HepG2 (cell line): ENCODE measurements around the gene SDR42E2. TPM values are rescaled to one million over a fixed set of nuclear protein-coding genes. Genes with fewer than 3 reads are reported as not detected.

Source experiments
- MAZ ChIP-seq, 2 experiments: sonication (generic) in 1 of 2; formaldehyde crosslinking in 1 of 2; IDR thresholded peaks; 2 replicates each; pipeline versions ENCODE4 v1.5.0 to v1.6.1; 2012 to 2020; ENCODE audit warnings: low read depth in 2 of 2, mild to moderate bottlenecking in 2 of 2, borderline replicate concordance in 1 of 2, improper control_type of control experiment in 1 of 2, low read length in 1 of 2, missing genetic modification reagents in 1 of 2, moderate library complexity in 1 of 2
- ZSCAN20 ChIP-seq: sonication (generic); formaldehyde crosslinking; IDR thresholded peaks from 2 replicates; pipeline ENCODE4 v1.4.0; 2020; ENCODE audit warnings: missing genetic modification reagents, mild to moderate bottlenecking, borderline replicate concordance
- polyA plus RNA-seq, 8 experiments: library from polyadenylated mRNA; depleted of rRNA in 3 of 8; stranded (reverse) in 7 of 8; unstranded in 1 of 8; fragments of >200 nt; fragmentation: Illumina TruSeq in 4 of 8; extraction: Trizol in 4 of 8; gene quantifications; 2 replicates each; pipeline versions ENCODE4 v1.2.1 to v1.2.3, GENCODE V29; 2011 to 2016; ENCODE audit warnings: low read depth in 4 of 8, missing spikeins in 1 of 8, mixed read lengths in 1 of 8; ENCODE audit not compliant: insufficient read depth in 1 of 8
- total RNA-seq, 5 experiments: library from RNA; depleted of rRNA; stranded (reverse); fragments of >200 nt; fragmentation: Illumina TruSeq; extraction: Trizol; gene quantifications; 2 replicates each; pipeline ENCODE4 v1.2.3, GENCODE V29; 2016; ENCODE audit warnings: low read depth in 1 of 5
- TF ChIP-seq, protein P1 (sequence below): sonication (generic); formaldehyde crosslinking; IDR thresholded peaks from 2 replicates; pipeline ENCODE4 v1.4.0; 2020; ENCODE audit warnings: missing genetic modification reagents
- TF ChIP-seq, protein P2 (sequence below): IDR thresholded peaks from 2 replicates; pipeline ENCODE4 v1.6.1; 2016; ENCODE audit warnings: low read depth, borderline replicate concordance
- TF ChIP-seq, protein P3 (sequence below): sonication (generic); formaldehyde crosslinking; IDR thresholded peaks from 2 replicates; pipeline ENCODE4 v1.9.0; 2021; ENCODE audit warnings: missing genetic modification reagents, mild to moderate bottlenecking, borderline replicate concordance
- TF ChIP-seq, protein P4 (sequence below): sonication (generic); formaldehyde crosslinking; IDR thresholded peaks from 2 replicates; pipeline ENCODE4 v1.5.0; 2020; ENCODE audit warnings: missing genetic modification reagents, mild to moderate bottlenecking, borderline replicate concordance
- TF ChIP-seq, protein P5 (sequence below): sonication (generic); formaldehyde crosslinking; IDR thresholded peaks from 2 replicates; pipeline ENCODE4 v1.4.0; 2020; ENCODE audit warnings: missing genetic modification reagents; ENCODE audit errors: not compliant biosample characterization
- TF ChIP-seq, protein P6 (sequence below): sonication (generic); formaldehyde crosslinking; IDR thresholded peaks from one replicate; pipeline ENCODE4 v1.5.1; 2020; ENCODE audit warnings: mild to moderate bottlenecking, missing genetic modification reagents; ENCODE audit errors: not compliant biosample characterization

SDR42E2 gene
- total and polyA plus RNA-seq, 2 of the 13 experiments (the other 11 are each of a cell fraction or from before 2014, with no cell fraction given): 0.05 to 0.11 TPM

DNA sequence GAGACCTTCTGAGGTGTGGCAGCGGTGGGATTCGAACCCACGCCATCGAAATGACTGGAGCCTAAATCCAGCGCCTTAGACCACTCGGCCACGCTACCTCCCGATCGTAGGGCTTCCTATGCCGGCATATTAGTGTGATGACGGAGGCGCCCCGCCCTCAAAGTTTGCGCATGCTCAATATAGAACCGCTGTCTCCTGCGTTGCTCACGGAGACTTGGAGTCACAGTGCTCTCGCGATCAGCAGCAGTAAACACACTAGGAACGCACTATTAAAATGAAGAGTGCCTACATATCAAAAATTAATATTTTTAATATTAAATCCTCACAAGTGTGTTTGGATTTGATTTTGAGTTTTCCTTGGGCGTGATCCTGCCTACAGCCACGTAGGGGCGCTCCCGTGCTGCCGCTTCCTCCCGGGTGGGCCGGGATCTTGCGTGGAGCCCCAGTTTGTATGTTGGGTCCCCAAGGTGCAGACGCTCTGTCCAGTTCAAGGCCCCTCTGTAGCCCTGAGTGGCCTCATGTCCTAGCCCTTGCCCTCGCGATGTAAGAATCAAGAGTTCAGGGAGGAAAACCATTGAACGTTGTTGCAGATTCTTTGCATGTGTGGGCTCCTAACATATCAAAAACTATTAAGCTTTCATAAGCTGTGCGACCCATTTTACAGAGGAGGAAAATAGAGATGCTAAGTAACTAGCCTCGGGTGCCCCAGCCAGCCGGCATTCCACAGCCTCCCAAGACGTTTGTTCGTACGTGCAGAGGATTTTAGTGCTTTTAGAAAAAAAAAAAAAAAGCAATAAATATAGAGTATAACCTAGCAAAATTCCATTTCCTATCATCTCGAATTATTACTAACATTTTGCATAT is 33.6 kb downstream of the SDR42E2 start (continued):
- TF ChIP-seq, protein P1, sequence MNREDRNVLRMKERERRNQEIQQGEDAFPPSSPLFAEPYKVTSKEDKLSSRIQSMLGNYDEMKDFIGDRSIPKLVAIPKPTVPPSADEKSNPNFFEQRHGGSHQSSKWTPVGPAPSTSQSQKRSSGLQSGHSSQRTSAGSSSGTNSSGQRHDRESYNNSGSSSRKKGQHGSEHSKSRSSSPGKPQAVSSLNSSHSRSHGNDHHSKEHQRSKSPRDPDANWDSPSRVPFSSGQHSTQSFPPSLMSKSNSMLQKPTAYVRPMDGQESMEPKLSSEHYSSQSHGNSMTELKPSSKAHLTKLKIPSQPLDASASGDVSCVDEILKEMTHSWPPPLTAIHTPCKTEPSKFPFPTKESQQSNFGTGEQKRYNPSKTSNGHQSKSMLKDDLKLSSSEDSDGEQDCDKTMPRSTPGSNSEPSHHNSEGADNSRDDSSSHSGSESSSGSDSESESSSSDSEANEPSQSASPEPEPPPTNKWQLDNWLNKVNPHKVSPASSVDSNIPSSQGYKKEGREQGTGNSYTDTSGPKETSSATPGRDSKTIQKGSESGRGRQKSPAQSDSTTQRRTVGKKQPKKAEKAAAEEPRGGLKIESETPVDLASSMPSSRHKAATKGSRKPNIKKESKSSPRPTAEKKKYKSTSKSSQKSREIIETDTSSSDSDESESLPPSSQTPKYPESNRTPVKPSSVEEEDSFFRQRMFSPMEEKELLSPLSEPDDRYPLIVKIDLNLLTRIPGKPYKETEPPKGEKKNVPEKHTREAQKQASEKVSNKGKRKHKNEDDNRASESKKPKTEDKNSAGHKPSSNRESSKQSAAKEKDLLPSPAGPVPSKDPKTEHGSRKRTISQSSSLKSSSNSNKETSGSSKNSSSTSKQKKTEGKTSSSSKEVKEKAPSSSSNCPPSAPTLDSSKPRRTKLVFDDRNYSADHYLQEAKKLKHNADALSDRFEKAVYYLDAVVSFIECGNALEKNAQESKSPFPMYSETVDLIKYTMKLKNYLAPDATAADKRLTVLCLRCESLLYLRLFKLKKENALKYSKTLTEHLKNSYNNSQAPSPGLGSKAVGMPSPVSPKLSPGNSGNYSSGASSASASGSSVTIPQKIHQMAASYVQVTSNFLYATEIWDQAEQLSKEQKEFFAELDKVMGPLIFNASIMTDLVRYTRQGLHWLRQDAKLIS: 0 out of 2 replicates have a peak, but pooled peaks have one; percentile 2
- TF ChIP-seq, protein P2, sequence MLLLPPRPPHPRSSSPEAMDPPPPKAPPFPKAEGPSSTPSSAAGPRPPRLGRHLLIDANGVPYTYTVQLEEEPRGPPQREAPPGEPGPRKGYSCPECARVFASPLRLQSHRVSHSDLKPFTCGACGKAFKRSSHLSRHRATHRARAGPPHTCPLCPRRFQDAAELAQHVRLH (CRISPR knock-in tag): peak; percentile 97
- TF ChIP-seq ZSCAN20 (CRISPR knock-in tag): no peak
- TF ChIP-seq, protein P3, sequence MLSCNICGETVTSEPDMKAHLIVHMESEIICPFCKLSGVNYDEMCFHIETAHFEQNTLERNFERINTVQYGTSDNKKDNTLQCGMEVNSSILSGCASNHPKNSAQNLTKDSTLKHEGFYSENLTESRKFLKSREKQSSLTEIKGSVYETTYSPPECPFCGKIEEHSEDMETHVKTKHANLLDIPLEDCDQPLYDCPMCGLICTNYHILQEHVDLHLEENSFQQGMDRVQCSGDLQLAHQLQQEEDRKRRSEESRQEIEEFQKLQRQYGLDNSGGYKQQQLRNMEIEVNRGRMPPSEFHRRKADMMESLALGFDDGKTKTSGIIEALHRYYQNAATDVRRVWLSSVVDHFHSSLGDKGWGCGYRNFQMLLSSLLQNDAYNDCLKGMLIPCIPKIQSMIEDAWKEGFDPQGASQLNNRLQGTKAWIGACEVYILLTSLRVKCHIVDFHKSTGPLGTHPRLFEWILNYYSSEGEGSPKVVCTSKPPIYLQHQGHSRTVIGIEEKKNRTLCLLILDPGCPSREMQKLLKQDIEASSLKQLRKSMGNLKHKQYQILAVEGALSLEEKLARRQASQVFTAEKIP: no peak
- TF ChIP-seq, protein P4, sequence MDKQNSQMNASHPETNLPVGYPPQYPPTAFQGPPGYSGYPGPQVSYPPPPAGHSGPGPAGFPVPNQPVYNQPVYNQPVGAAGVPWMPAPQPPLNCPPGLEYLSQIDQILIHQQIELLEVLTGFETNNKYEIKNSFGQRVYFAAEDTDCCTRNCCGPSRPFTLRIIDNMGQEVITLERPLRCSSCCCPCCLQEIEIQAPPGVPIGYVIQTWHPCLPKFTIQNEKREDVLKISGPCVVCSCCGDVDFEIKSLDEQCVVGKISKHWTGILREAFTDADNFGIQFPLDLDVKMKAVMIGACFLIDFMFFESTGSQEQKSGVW: no peak
- TF ChIP-seq, protein P5, sequence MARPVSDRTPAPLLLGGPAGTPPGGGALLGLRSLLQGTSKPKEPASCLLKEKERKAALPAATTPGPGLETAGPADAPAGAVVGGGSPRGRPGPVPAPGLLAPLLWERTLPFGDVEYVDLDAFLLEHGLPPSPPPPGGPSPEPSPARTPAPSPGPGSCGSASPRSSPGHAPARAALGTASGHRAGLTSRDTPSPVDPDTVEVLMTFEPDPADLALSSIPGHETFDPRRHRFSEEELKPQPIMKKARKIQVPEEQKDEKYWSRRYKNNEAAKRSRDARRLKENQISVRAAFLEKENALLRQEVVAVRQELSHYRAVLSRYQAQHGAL (CRISPR knock-in tag): no peak
- peak; percentile 87; the same call in 1 of the 2 replicates for TF ChIP-seq MAZ (IDR thresholded peaks at IDR 0.05; ENCODE audit: borderline replicate concordance, low read depth, low read length)
- TF ChIP-seq MAZ (CRISPR knock-in tag; IDR thresholded peaks at IDR 0.05; ENCODE audit: low read depth): peak; percentile 96
- TF ChIP-seq, protein P6, sequence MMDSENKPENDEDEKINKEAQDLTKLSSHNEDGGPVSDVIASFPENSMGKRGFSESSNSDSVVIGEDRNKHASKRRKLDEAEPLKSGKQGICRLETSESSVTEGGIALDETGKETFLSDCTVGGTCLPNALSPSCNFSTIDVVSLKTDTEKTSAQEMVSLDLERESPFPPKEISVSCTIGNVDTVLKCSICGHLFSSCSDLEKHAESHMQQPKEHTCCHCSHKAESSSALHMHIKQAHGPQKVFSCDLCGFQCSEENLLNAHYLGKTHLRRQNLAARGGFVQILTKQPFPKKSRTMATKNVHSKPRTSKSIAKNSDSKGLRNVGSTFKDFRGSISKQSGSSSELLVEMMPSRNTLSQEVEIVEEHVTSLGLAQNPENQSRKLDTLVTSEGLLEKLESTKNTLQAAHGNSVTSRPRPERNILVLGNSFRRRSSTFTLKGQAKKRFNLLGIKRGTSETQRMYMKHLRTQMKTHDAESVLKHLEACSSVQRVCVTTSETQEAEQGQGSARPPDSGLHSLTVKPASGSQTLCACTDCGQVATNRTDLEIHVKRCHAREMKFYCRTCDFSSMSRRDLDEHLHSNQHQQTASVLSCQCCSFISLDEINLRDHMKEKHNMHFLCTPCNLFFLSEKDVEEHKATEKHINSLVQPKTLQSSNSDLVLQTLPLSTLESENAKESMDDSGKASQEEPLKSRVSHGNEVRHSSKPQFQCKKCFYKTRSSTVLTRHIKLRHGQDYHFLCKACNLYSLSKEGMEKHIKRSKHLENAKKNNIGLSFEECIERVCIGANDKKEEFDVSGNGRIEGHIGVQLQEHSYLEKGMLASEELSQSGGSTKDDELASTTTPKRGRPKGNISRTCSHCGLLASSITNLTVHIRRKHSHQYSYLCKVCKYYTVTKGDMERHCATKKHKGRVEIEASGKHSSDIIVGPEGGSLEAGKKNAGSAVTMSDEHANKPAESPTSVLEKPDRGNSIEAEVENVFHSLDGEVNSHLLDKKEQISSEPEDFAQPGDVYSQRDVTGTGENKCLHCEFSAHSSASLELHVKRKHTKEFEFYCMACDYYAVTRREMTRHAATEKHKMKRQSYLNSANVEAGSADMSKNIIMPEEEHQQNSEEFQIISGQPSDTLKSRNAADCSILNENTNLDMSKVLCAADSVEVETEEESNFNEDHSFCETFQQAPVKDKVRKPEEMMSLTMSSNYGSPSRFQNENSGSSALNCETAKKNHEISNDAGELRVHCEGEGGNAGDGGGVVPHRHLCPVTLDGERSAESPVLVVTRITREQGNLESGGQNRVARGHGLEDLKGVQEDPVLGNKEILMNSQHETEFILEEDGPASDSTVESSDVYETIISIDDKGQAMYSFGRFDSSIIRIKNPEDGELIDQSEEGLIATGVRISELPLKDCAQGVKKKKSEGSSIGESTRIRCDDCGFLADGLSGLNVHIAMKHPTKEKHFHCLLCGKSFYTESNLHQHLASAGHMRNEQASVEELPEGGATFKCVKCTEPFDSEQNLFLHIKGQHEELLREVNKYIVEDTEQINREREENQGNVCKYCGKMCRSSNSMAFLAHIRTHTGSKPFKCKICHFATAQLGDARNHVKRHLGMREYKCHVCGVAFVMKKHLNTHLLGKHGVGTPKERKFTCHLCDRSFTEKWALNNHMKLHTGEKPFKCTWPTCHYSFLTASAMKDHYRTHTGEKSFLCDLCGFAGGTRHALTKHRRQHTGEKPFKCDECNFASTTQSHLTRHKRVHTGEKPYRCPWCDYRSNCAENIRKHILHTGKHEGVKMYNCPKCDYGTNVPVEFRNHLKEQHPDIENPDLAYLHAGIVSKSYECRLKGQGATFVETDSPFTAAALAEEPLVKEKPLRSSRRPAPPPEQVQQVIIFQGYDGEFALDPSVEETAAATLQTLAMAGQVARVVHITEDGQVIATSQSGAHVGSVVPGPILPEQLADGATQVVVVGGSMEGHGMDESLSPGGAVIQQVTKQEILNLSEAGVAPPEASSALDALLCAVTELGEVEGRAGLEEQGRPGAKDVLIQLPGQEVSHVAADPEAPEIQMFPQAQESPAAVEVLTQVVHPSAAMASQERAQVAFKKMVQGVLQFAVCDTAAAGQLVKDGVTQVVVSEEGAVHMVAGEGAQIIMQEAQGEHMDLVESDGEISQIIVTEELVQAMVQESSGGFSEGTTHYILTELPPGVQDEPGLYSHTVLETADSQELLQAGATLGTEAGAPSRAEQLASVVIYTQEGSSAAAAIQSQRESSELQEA (CRISPR knock-in tag): peak; percentile 33
